Activated naive CD4-positive, alpha-beta T cell treated with anti-CD3 and anti-CD28 coated beads, Interleukin-2, amount 50 U/mL, for 16 hours (primary cell): Measurements from ENCODE around the gene NCF4.

ENCODE experiments used
- DNase-seq: peaks from one replicate; pipeline ENCODE4 v3.0.0-alpha.2; 2020

The NCF4 gene

DNA sequence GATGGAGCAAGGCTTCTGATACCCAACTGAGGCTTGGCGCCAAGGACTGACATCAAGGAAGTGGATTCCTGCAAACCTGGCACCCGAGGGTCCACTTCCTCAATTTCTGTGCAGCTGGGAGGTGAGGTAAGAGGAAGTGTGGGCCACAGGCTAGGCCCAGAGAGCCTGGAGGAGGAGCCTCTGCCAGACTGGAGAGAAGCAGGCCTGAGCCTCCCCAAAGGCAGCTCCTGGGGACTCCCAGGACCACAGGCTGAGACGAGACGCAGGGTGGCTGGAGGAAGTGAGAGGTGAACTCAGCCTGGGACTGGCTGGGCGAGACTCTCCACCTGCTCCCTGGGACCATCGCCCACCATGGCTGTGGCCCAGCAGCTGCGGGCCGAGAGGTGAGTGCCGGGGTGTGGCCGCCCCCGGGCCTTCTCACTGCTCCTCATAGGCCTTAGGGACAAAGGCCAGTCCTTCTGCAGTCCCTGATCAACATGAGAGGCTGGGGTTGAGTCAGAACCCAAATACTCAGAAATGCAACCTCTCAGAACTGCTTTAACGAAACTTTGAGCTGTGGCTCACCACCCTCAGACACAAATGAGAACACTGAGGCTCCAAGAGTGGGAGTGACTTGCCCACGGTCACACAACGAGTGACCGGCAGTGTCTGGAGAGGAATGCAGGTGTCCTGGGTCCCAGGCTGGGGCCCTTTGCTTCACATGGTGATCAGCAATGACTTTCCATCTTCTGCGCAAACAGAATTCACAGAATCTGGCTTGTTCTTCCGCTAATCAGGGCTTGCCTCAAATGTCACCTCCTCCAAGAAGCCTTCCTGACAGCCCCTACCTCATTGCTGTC, at the start of gene NCF4:
NCF4 (plus strand) TSS at position 186 of the 839 bp plus-strand sequence; CDS start at position 352, 166 bp downstream.
- no peak for DNase-seq

DNA sequence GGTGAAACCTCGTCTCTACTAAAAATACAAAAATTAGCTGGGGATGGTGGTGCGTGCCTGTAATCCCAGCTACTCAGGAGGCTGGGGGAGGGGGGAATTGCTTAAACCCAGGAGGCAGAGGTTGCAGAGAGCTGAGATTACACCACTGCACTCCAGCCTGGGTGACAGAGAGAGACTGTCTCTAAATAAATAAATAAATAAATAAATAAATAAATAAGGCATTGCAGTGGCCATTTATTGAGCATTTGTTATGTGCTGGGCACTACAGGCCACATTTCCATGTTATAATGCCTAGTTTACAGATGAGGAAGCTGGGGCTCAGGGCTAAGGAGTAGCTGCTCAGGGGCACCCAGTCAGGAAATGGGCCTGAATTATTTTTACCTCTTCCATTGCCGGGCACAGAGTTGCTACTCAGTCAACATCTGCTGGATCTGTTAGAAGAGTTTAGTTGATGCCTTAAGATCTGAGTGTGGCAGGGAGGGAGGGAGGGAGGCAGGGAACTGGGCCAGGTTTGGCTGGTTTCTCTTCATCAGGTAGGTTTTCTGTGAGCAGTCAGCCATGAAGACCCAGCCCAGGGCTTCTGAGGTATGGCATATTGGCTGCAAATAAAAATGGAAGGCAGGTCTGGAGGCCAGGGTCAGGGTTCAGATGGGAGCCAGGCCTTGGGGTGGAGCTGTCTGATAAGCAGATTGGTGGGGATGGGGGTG, 49.6 kb upstream of the NCF4 start:
- no peak for DNase-seq

DNA sequence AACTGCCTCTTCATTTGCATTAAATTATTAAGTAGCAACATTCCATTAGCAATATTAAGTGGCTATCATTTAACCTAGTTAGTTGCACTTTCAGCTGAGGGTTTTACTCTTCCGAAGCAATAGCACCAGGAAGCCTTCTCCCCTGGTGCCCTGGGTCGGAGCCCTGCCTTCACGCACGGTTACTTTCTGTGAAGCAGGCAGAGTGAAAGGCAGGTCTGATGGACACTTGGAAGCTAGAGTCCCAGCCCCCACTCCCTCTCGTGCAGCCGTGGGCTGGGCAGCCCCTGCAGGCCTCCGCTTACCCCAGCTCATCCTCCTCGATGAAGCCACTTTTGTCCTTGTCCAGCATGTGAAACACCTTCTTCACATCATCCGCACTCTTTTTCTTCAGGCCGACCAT, 46.0 kb upstream of the NCF4 start:
- no peak for DNase-seq

DNA sequence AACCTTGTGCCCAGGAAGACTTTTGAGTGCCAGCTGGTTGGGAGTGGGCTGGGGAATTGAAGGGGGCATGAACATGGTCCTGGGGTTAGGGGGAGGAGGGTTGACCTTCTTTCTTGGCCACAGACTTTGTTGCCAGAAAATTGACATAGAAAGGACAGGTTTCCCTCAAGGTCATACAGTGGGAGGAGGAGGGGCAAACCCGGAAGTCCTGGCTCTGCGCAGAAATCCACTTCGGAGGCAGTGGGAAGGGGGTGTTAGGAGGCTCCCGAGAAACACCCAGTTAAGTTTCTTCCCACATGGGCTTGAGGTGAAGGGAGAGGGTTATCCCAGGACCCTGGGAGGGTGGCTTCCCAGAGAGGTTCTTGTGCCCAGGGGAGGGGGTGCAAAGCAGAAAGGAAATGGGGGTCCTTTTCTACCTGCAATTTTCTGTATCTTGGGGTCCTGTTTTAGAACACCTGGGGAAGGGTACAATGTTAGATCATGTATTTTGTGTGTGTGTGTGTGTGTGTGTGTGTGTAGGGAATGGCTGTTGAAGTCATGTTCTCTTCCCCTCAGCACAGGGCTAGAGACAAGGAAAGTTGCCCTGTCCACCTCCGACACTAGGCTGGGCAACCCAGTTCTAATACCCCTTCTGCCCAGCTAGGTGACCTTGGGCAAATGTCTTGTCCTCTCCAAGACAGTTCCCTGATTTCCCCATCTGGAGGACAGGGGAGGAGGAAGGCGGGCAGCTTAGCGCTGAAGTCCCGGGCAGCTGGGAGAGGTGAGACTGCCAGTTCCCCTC, 45.1 kb upstream of the NCF4 start:
- no peak for DNase-seq

DNA sequence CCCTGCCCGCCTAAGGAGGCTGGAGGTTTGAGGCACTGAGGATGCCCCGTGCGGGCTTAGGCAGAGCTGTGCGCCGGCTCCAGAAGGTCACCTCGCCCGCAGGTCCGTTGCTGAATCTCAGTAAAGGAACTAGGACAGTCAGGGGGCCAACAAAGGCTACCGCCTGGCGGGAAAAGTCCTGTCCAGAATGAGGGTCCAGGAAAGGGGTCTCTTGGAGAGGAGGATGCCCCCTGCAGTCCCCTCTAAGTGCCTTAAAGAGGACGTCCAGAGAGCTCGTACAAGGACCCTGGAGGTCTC, 44.5 kb upstream of the NCF4 start:
- DNase-seq, result no peak

DNA sequence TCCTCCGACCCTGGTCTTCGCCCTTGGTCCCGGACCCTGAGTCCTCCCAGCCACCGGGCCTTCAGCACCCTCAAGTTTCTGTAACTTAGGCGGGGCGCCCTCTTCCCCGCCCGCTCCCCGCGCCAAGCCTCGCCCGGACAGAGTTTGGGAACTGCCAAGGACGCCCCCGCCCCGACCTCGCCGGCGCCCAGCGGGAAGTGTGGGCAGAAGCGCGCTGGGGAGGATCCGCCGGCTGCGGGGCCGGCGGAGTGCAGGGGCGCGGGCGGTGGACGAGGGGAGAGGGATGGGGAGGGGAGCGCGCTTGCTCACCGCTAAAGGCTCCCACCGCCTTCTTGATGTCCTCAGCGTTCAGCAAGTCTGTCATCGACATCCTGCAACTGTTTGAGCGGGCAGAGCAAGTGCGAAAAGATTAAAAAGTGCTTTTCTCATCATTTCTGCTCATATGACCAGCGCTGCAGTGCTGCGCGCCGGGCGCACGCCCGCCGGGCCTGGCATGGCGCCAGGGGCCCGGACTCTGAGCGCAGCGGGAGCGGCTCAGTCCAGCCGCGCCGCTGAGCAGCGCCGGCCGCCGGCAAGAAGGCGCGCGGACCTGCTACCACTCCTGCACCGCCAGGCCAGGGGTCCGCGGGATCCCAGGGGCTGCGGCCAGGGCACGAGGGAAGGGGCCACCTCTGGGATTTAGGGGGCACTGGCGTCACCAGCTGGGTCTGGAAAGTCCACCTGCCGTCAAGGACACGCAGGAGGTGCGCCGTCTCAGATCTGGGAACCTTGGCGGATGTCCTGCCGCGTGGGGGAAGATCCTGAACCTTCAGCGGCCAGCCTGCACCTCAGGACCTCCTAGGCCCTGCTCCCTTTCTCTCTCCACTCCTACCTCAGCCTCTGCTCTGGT, 43.9 kb upstream of the NCF4 start, which contains the start of gene PVALB:
PVALB (minus strand) TSS at position 400 of the 889 bp plus-strand sequence; CDS start at position 370, 30 bp downstream.
- no peak for DNase-seq

DNA sequence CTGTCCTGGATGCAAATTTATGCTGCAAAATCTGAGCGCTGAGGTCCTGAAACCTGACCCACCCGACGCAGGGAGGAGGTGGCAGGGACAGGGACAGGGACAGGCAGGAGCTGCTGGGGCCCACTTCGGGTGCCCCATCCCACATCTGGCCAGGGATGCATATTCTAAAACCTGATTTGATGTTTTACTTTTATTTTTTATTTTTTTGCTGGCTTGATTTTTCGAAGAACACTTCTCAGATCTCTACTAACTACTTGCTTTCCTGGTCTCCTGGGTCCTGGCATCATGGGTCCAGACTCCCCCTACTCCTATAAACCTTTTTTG, 43.3 kb upstream of the NCF4 start:
- no peak for DNase-seq

DNA sequence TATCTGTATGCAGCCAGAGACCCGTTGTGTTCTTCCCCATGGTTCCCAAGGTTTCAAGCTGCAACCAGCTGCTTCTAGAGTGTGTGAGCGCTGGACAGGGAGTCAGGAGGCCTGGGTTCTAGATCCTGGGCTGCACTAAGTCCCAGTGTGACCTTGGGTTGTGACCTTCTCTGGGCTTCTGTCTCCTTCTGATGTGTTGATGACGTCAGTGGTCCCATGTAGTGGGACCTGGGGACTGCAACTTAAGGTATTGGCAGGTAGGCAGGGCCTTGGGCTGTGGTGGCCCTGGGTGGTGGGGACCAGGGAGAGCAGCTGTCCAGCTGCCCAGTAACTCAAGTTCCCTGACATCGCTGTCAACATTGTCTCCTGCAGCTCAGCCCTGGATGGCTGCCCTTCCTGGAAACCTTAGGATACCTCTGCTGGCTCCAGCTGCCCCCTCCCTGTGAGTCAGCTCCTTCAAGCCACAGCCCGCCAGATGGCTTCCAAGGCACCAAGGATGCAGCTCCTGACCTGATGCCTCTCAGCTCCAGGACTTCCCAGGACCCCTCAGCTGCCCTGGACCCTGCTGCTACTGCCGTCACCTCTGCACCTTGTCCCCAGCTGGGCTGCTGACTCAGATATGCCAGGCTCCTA, 42.7 kb upstream of the NCF4 start:
- DNase-seq, result no peak

DNA sequence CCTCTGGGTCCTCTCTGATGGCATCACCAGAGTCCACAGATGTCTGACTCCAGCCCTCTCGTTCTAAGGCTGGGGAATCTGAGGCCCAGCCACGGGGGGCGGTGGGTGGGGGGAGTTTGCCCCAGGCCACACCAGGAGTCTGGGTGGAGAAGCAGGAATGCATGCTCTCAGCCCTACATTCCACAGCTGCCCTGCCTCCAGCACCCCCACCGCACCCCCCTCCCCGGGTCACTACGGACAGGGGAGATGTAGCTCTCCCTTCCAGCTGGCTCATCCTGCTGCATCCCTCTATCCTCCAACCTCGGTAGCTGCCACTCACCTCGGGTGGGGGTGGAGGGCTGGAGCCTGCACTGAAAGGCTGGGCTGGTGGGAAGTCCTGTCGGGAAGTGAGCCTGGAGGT, 41.7 kb upstream of the NCF4 start:
- no peak for DNase-seq

DNA sequence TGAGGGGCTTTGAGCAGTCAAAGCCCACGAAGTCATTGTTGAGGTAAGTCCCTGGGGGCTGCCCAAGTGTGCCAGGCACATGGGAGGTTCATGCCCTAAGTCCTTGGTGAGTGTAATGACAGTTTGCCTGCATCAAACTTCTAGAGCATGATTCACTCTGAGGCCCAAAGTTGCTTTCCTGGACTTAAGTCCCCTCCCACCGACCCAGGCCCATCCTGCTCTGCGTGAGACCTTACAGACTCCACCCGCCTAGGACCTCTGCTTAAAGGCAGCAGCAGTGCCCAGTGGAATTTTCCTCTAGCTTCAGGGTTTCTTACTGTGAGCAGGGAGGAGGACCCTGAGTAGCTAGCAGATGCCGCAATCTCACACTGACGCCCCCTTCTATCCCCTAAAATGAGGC, 38.2 kb upstream of the NCF4 start:
- DNase-seq, result no peak

DNA sequence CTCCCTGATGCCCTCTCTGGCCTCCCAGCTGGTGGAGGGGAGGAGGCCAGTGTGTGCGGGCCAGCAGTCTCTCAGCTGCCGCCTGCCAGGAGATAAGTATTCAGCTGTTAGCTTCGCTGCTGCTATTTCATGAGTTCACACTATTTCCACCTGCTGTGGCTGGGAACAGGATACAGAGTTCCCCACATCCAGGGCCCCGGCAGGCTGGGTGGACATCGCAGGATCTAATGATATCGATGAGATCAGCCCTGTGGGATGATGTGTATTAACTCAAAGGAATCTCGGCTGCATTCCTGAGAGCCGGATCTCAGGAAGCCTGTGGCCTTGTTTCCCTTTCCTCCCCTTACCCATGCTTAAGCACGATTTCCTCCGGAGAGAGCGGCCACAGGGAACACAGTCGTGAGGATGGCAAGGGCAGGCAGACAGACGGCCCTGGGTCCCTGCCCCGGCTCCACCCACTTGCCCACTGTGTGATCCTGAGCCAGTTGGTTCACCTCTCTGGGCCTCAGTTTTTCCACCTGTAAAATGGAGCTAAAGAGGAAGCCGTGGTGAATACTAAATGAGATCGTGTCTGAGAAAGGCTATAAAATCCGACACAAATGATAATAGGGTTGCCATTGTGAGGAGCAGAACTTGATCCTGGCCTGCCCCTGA, 37.5 kb upstream of the NCF4 start:
- DNase-seq, result no peak

DNA sequence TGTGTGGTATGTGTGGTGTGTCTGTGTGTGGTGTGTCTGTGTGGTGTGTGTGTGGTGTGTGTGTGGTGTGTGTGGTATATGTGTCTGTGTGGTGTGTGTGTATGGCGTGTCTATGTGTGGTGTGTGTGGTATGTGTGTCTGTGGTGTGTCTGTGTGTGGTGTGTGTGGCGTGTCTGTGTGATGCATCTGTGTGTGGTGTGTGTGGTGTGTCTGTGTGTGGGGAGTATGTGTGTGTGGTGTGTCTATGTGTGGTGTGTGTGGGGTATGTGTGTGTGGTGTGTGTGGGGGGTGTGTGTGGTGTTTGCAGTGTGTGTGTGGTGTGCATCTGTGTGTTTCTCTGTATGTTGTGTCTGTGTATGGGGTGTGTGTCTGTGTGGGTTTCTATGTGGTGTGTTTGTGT, 36.2 kb upstream of the NCF4 start:
- DNase-seq, result no peak

DNA sequence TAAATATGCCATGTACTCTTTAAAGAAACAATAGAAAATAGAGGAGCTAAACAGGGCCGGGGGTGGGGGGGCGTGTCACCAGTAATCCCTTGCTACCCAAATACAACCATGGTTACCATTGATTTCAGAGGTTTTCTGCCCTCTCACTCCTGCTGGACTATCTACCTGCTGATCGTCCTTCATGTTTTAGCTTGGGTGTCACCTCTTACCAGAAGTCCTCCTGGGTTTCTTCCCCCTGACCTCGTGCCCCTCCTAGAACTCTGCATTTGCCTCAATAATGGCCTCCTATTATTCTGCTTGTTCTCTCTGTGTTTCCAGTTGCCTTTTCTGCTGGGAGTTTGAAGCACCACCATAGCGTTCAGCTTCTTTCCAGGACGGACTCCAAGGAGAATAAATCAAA, 34.5 kb upstream of the NCF4 start:
- no peak for DNase-seq

DNA sequence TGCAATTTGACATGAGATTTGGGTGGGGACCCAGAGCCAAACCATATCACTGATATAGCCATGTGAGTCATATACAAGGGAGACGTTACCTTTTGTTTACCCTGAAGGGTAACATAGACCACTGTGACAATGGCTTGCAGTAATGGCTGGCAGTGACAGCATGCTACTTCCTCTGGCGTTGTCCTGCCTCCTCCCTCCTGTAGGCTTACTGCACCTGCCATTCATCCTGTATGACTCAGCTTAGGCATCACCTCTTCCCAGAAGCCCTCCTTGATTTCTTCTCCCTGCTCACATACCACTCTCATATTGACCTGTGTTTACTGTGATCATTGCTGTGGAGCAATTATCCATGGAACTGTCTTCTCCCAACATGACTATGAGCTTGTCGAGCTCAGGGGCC, 32.0 kb upstream of the NCF4 start:
- no peak for DNase-seq

DNA sequence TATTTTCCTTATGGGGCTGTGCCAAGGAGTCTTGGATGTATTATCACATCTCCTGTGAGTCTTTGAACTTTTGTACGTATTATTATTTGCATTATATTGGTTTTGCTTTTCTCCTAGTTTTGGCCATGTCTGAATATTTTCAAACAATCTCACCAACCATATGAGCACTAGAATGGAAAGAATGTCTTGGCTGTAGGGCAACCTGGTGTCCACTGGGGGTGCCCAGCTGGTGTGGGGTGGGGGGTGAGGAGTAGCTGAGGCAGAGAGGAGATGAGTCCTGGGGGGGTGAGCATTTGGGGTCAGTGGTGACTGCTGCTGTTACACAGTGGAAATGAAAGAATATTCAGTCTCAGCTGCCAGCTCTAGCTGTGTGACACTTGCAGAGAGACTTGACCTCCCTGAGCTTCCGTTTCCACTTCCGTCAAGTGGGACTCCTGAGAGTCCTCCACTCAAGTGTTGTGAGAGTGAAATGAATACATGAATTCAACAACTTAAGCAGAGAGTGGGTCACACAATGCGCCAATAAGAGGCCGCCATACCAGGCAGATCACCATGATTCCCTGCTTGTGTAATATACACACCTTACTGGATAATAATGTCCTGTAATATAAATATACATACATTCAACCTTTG, 31.3 kb upstream of the NCF4 start:
- no peak for DNase-seq

DNA sequence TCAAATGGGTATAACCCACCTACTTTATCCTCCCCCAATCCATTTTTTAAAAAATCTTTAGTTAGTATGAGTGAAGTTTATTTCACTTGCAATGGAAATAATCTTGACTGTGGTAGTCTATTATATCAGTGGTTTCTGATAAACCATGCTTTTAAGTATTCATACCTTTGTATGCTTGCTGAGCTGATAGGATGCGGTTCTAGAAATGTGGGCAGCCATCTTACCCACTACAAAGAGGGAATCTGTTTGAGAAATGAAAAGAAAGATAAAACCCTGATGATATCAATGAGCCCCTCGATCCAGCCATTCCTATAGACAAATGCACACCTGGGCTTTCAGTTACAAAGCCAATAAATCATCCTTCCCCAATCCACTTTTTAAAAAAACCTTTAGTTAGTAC, 30.2 kb upstream of the NCF4 start:
- DNase-seq, result no peak

DNA sequence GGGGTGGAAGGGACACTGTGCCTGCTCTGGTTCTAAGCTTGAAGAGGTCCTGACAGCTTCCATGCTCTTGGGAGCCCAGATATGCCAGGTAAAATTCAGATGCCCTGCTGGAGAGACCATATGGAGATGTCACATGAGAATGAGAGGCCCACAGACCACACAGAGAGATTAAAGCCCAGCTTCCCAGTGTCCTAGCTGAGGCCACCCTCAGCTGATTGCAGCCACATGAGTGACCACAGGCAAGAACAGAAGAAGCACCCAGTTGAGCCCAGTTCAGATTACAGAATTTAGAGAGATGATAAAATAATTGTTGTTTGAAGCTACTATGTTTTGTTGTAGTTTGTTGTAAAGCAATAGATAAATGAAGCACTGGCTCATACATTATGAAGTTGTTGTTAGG, 29.6 kb upstream of the NCF4 start:
- DNase-seq, result no peak

DNA sequence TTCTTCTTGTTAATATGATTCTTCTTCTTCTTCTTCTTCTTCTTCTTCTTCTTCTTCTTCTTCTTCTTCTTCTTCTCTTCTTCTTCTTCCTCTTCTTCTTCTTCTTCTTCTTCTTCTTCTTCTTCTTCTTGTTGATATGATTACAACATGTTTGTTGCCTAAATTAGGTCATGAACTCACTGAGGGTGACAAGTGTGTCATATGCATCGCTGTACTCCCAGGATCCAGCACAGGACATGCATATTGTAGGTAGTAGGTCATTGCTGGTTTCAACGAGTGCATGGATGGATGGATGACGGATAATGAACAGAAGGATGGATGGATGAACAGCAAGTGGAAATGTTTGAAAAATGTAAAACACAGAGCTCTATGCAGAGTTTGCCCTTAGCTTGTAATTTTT, 29.1 kb upstream of the NCF4 start:
- no peak for DNase-seq

DNA sequence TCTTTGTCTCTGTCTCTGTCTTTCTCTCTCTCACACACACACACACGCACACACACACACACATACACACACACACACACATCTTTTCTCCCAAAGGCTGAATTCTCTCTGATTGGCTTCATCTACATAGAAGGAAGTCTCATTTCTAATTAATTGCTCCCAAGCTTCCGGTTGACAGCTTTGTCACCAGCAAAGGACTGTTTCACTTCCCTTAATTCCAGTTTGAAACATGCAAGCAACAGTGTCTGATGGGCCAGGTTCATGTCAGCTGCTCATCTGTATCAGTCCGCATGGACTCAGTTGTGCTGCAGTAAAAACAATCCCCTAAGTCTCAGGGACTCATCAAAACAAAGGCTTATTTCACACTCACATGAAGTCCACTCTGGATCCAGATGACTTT, 27.7 kb upstream of the NCF4 start:
- DNase-seq, result no peak

DNA sequence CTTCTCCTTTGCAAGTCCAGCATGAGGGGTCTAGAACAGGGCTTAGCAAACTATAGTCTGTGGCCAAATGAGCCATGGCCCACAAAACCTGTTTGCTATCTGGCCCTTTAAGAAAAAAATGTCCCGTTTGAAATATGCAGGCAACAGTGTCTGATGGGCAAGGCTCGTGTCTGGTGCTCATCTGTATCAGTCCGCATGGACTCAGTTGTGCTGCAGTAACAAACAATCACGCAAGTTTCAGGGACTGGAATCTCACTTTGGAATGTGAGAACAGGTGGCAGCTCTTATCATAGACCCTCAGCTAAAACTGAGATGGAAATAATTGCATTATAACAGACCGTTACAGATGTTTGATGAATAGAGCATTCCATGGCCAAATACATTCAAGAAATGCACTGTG, 24.9 kb upstream of the NCF4 start:
- no peak for DNase-seq
